Type B pancreatic cell (in vitro differentiated cells): ENCODE data around the gene MRGPRG. TPM values are rescaled to one million over a fixed set of nuclear protein-coding genes. Genes with fewer than 3 reads are reported as not detected.

Experiments used
- DNase-seq: peaks from one replicate; pipeline ENCODE4 v3.0.0; 2021; ENCODE audit warnings: mixed read lengths; ENCODE audit not compliant: unreplicated experiment; ENCODE audit errors: extremely low spot score
- H3K27ac Mint-ChIP-seq: 2 replicates; pipeline ENCODE4 v1.8.0; 2021; ENCODE audit warnings: mild to moderate bottlenecking, mixed read lengths
- H3K27me3 Mint-ChIP-seq: 2 replicates; pipeline ENCODE4 v1.8.0; 2021; ENCODE audit warnings: mixed read lengths
- H3K36me3 Mint-ChIP-seq: 2 replicates; pipeline ENCODE4 v1.8.0; 2021; ENCODE audit warnings: mixed read lengths
- H3K4me1 Mint-ChIP-seq: one replicate; pipeline ENCODE4 v1.8.0; 2021; ENCODE audit warnings: mixed read lengths; ENCODE audit not compliant: unreplicated experiment
- H3K4me3 Mint-ChIP-seq: 2 replicates; pipeline ENCODE4 v1.8.0; 2021; ENCODE audit warnings: mild to moderate bottlenecking, mixed read lengths
- H3K9me3 Mint-ChIP-seq: 2 replicates; pipeline ENCODE4 v1.8.0; 2021; ENCODE audit warnings: mixed read lengths
- total RNA-seq: library from RNA; stranded (reverse); gene quantifications from 2 replicates; pipeline ENCODE4 v1.2.1, GENCODE V29; 2021; ENCODE audit warnings: low replicate concordance
- TF ChIP-seq, protein P1 (sequence below): fragments of 200-600 bp; sonication (generic); conservative IDR thresholded peaks from 2 replicates; pipeline ENCODE4 v1.5.0; 2021; ENCODE audit warnings: antibody characterized with exemption, mild to moderate bottlenecking

MRGPRG gene
- total RNA-seq, 1 donor from 2014 or later, result not detected

DNA sequence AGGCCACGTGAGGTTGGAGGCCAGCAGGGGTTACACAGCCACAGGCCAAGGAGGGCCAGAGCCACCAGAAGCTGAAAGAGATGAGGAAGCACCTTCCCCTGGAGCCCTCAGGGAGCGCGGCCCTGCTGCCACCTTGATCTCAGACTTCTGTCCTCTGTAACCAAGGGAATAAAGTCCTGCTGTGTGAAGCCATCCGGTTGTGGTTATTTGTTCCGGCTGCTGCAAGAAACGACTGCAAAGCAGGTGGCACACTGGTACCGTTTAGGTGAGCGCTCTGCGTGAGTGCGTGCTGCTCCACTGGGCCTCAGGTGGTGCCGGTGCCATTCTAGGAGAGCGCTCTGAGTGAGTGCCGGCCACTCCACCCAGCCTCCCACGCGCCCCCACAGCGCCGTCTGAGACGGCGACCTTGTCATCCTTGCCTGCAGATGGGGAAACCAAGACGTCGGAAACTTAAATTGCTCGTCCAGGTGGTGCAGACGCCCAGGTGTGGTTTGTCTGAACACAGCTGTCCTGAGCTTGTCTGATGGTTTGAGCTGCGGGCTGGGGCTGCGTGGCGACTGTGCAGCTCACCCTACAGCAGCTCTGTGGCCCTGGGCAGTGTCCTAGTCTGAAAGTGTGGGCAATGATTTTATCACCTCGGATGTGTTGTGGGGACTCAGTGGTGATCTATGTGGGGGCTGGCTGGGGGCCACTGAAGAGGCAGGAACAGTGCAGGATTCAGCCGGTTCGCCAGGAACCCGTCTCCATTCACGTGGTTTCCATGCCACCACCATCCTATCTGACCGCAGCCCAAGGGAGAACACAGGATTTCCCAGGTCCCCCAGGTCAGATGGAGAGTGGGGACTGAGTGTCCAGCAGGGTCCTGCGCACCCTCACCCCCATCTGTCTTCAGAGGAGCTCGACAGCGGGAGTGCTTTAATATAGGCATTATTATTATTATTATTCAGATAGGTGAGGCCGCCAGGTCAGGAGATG, 4.6 kb upstream of the MRGPRG start:
- no peak overlapping the region for H3K4me3 Mint-ChIP-seq
- DNase-seq, result no peak
- no peaks in the 10 kb centered on the region for H3K36me3 Mint-ChIP-seq
- TF ChIP-seq, protein P1, sequence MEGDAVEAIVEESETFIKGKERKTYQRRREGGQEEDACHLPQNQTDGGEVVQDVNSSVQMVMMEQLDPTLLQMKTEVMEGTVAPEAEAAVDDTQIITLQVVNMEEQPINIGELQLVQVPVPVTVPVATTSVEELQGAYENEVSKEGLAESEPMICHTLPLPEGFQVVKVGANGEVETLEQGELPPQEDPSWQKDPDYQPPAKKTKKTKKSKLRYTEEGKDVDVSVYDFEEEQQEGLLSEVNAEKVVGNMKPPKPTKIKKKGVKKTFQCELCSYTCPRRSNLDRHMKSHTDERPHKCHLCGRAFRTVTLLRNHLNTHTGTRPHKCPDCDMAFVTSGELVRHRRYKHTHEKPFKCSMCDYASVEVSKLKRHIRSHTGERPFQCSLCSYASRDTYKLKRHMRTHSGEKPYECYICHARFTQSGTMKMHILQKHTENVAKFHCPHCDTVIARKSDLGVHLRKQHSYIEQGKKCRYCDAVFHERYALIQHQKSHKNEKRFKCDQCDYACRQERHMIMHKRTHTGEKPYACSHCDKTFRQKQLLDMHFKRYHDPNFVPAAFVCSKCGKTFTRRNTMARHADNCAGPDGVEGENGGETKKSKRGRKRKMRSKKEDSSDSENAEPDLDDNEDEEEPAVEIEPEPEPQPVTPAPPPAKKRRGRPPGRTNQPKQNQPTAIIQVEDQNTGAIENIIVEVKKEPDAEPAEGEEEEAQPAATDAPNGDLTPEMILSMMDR, result no peak
- H3K9me3 Mint-ChIP-seq, result no peaks in the 10 kb centered on the region
- H3K4me1 Mint-ChIP-seq, result peaks cover 6% of the 10 kb centered on the region
- H3K27me3 Mint-ChIP-seq, result peaks cover 26% of the 10 kb centered on the region
- H3K27ac Mint-ChIP-seq, result no peak overlapping the region

DNA sequence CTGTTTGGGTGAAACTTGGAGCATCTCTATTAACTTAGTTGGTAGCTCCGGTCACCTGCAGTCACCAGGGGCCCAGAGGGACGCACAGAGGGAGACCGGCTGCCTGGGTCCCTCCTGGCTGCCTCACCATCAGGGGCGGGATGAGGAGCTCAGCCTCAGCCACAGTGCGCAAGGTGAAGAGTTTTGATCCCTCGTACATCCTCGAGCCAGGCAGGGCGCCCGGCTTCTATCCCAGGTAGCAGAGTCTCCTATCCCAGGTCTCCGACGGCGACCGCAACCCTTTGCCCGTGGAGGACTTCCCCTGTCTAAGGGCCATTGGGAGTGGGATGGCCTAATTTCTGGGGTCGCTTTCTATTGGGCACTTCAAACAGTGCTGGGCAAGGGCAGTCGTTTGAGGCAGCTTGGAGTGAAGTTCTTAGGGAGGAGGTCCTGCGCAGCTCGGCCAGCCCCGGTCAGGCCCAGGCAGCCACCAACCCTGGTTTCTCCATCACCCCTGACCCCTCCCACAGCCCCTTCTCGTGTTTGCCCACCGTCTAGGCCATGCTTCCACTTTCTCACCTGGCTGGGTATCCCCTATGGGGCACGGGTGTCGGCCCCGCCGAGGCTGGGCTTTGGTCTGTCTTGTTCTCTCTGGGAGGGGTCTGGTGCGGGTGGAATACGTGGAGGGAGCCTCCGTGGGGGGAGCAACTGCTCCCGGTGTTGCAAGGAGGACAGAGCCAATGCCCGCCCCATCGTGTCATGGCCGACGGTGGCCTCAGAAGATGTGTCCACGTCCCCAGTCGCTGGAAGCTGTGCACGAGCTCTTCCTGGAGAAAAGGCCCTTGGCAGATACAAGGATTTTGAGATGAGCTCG, 3.6 kb upstream of the MRGPRG start:
- no peak overlapping the region for H3K4me3 Mint-ChIP-seq
- TF ChIP-seq, protein P1, result no peak
- H3K27me3 Mint-ChIP-seq, result peaks cover 26% of the 10 kb centered on the region
- H3K4me1 Mint-ChIP-seq, result peaks cover 6% of the 10 kb centered on the region
- H3K27ac Mint-ChIP-seq, result no peak overlapping the region
- no peak for DNase-seq
- H3K9me3 Mint-ChIP-seq, result no peaks in the 10 kb centered on the region
- no peaks in the 10 kb centered on the region for H3K36me3 Mint-ChIP-seq

DNA sequence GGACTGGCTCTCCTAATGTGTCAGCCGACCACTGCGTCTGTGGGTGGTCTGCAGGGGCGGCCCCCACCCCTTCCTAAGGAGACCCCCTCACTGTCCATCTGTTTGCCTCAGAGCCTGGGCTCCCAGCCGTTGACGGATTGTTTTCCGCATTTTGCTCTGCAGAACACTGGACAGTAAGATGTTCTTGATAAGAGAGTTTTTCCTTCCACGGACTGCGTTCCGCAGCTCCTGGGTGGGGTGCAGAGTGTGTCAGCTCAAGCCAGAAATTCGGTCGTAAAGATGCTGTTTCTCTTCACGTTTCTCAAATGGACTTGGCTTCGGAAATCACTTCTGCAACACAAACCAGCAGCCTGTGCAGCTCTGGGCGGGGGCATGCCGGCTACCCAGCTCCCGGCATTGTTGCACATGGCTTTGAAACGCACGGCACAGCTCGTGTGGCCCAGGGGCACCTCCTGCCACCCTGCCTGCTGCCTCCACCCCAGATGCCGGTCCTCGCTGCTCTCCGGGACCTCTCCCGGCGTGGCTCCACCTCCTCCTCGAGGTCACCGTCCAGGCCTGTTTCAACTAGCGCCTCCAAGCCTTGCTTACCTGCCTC, 2.9 kb upstream of the MRGPRG start:
- Mint-ChIP-seq H3K27me3 (peaks cover 29% of the 10 kb centered on the region), H3K4me3 (no peak overlapping the region), H3K27ac (no peak overlapping the region), H3K36me3 (no peaks in the 10 kb centered on the region), H3K9me3 (no peaks in the 10 kb centered on the region), H3K4me1 (peaks cover 6% of the 10 kb centered on the region)
- peak; percentile 67 for DNase-seq
- TF ChIP-seq, protein P1, result no peak

DNA sequence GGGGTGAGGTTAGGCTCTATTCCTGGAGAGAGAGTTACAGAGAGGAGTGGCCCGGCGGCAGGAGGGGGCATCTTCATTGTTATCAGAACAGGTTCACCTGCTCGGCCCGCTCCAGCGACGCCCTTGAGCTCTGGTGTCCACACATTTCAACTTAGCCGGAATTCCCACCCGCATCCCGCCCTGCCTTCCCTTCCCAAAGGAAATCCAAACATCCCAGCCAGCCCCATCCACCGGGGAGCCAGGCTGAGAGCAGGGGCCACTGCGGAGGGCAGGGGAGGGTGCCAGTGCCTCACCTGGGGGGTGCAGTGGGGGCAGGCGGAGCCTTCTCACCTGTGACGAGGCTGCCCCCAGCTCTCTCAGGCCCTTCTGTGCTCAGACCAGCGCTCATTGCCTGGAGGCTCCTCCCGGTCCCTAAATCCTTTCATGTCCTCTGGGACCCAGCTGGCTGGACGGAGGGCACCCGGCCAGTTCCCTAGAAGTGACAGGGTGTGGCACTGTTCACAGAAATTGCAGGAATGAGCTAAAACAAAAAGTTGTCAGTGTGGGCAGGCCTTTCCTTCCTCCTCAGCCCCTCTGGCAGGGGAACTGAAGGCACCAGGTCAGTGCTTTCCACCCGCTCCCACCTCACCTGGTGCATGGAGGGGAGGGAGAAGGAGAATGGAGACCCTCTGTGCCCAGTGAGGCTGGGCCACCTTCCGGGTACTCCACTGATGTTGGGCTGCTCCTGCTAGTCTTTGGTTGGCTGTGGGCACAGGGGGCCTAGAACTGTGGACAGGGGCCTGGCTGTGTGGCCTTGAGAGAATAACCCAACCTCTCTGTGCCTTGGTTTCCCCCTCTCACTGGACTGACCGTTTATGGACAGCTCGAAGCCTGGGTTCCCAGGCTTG, 2.2 kb upstream of the MRGPRG start:
- H3K27ac Mint-ChIP-seq, result no peak overlapping the region
- no peaks in the 10 kb centered on the region for H3K36me3 Mint-ChIP-seq
- H3K27me3 Mint-ChIP-seq, result peaks cover 34% of the 10 kb centered on the region
- H3K9me3 Mint-ChIP-seq, result no peaks in the 10 kb centered on the region
- peak; percentile 67 for DNase-seq
- TF ChIP-seq, protein P1, result no peak
- H3K4me3 Mint-ChIP-seq, result no peak overlapping the region
- H3K4me1 Mint-ChIP-seq, result peaks cover 6% of the 10 kb centered on the region

DNA sequence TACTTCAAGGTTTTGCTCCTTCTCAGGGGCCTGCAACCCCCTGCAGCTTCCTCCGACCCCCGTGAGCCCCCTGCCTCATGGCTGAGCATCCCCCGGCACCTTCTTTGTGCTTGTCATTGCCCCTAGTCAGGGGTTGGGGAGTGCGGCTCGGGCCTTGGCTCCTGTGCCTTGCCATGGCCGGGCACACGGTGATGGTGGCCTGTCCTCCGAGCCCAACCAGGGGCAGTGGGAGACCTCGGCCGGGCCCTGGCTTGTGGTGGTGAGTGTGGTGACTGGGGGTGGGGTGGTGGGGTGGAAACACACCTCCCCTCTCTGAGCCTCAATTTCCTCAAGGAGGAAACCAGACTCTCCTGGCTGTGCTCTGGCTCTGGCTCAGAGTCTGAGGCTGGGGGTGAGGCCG, 1.5 kb upstream of the MRGPRG start:
- peaks cover 38% of the 10 kb centered on the region for H3K27me3 Mint-ChIP-seq
- no peaks in the 10 kb centered on the region for H3K9me3 Mint-ChIP-seq
- peaks cover 6% of the 10 kb centered on the region for H3K4me1 Mint-ChIP-seq
- no peak overlapping the region for H3K27ac Mint-ChIP-seq
- TF ChIP-seq, protein P1, result no peak
- H3K36me3 Mint-ChIP-seq, result no peaks in the 10 kb centered on the region
- no peak for DNase-seq
- no peak overlapping the region for H3K4me3 Mint-ChIP-seq
